22Rv1 (cell line): Measurements from ENCODE around the gene TNS3.

Source experiments
- ZFX ChIP-seq: fragments of 450-650 bp; IDR thresholded peaks from 2 replicates; pipeline ENCODE4 v1.6.1; 2017; ENCODE audit warnings: antibody characterized with exemption, borderline replicate concordance
- TF ChIP-seq, protein P1 (sequence below): fragments of 450-650 bp; IDR thresholded peaks from 2 replicates; pipeline ENCODE4 v1.5.1; 2017; ENCODE audit warnings: mild to moderate bottlenecking

- TF ChIP-seq, protein P1, sequence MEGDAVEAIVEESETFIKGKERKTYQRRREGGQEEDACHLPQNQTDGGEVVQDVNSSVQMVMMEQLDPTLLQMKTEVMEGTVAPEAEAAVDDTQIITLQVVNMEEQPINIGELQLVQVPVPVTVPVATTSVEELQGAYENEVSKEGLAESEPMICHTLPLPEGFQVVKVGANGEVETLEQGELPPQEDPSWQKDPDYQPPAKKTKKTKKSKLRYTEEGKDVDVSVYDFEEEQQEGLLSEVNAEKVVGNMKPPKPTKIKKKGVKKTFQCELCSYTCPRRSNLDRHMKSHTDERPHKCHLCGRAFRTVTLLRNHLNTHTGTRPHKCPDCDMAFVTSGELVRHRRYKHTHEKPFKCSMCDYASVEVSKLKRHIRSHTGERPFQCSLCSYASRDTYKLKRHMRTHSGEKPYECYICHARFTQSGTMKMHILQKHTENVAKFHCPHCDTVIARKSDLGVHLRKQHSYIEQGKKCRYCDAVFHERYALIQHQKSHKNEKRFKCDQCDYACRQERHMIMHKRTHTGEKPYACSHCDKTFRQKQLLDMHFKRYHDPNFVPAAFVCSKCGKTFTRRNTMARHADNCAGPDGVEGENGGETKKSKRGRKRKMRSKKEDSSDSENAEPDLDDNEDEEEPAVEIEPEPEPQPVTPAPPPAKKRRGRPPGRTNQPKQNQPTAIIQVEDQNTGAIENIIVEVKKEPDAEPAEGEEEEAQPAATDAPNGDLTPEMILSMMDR = no peak
- TF ChIP-seq ZFX = no peak
These were observed 312.8 kb downstream of the TNS3 start for GRCh38 chr7:47268851-47269836.
